Upper lobe of right lung (tissue), 1 donor: ENCODE measurements around the gene EYA4. TPM values are rescaled to one million over a fixed set of nuclear protein-coding genes. Genes with fewer than 3 reads are reported as not detected.

Experiments used
- ATAC-seq: fragments of 200-7000 bp; cut with Tn5 transposase; one replicate; pipeline ENCODE4 v1.9.1; 2020; ENCODE audit warnings: mild to moderate bottlenecking, moderate library complexity
- DNase-seq: peaks from one replicate; pipeline ENCODE4 v3.0.0-alpha.2; 2020
- H3K27ac ChIP-seq: fragments of 200-600 bp; one replicate; pipeline ENCODE4 v1.8.0; 2022
- H3K27me3 ChIP-seq: fragments of 200-600 bp; one replicate; pipeline ENCODE4 v1.8.0; 2022; ENCODE audit warnings: mild to moderate bottlenecking
- H3K36me3 ChIP-seq: fragments of 200-600 bp; one replicate; pipeline ENCODE4 v1.8.0; 2022
- H3K4me1 ChIP-seq: fragments of 200-600 bp; one replicate; pipeline ENCODE4 v1.8.0; 2022
- H3K4me3 ChIP-seq: fragments of 200-600 bp; one replicate; pipeline ENCODE4 v1.8.0; 2022; ENCODE audit warnings: mild to moderate bottlenecking
- H3K9me3 ChIP-seq: fragments of 200-600 bp; one replicate; pipeline ENCODE4 v1.8.0; 2022
- intact Hi-C: fragments of 100-400 bp; cut with DNase I; formaldehyde crosslinking; loops from one replicate; pipeline ENCODE4 v1.11.0; 2022
- total RNA-seq: library from RNA; stranded (reverse); fragmentation: NEBNext Ultra II Directional; extraction: Animal tissue kit (Norgen Biotek cat#: 25700); gene quantifications from one replicate; pipeline ENCODE4 v1.2.1, GENCODE V29; 2021
- TF ChIP-seq, protein P1 (sequence below): fragments of 200-600 bp; IDR thresholded peaks from one replicate; pipeline ENCODE4 v1.8.0; 2022; ENCODE audit warnings: antibody characterized with exemption
- donor health status: DM: no; HTN: yes; CAD: no; lungs with severe emphysema.

EYA4 gene
- total RNA-seq, 1 donor from 2014 or later, result 6.0 TPM

DNA sequence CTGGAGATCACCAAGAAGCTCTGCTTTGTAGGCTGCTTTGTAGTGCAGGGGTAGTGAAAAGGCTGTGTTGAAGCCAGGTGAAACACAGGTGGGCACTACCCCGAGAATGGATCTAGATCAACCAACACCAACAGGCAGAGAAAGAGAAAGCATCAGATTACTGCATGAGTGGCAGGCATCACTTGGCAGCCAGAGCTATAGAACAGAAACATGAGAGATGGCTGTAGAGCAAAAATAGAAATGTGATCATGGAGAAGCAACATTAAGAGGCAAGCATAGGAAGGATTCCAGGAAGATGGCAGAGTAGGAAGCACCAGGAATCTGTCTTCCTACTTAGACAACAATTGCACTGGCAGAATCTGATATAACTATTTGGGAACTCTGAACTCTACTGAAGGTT is 336.7 kb downstream of the EYA4 start:
- TF ChIP-seq, protein P1, sequence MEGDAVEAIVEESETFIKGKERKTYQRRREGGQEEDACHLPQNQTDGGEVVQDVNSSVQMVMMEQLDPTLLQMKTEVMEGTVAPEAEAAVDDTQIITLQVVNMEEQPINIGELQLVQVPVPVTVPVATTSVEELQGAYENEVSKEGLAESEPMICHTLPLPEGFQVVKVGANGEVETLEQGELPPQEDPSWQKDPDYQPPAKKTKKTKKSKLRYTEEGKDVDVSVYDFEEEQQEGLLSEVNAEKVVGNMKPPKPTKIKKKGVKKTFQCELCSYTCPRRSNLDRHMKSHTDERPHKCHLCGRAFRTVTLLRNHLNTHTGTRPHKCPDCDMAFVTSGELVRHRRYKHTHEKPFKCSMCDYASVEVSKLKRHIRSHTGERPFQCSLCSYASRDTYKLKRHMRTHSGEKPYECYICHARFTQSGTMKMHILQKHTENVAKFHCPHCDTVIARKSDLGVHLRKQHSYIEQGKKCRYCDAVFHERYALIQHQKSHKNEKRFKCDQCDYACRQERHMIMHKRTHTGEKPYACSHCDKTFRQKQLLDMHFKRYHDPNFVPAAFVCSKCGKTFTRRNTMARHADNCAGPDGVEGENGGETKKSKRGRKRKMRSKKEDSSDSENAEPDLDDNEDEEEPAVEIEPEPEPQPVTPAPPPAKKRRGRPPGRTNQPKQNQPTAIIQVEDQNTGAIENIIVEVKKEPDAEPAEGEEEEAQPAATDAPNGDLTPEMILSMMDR, result no peak

More for the DNA sequence above, 336.7 kb downstream of the EYA4 start:
- Histone ChIP-seq H3K4me3 (no peak overlapping the region), H3K36me3 (no peaks in the 10 kb centered on the region), H3K9me3 (no peaks in the 10 kb centered on the region), H3K27ac (no peak overlapping the region), H3K27me3 (no peaks in the 10 kb centered on the region), H3K4me1 (no peaks in the 10 kb centered on the region)
- DNase-seq (no peak), ATAC-seq (no peak)
- intact Hi-C loops, result no loop called here
